ENCODE data around the gene BIN2.
A peak's percentile ranks its signal among the peaks of the same experiment; 100 is the strongest.
"Not testable (repeated sequence)": the region's sequence is repeated elsewhere in the genome, so short reads cannot be mapped to it uniquely, and the experiment has no call there.

BIN2 gene

DNA sequence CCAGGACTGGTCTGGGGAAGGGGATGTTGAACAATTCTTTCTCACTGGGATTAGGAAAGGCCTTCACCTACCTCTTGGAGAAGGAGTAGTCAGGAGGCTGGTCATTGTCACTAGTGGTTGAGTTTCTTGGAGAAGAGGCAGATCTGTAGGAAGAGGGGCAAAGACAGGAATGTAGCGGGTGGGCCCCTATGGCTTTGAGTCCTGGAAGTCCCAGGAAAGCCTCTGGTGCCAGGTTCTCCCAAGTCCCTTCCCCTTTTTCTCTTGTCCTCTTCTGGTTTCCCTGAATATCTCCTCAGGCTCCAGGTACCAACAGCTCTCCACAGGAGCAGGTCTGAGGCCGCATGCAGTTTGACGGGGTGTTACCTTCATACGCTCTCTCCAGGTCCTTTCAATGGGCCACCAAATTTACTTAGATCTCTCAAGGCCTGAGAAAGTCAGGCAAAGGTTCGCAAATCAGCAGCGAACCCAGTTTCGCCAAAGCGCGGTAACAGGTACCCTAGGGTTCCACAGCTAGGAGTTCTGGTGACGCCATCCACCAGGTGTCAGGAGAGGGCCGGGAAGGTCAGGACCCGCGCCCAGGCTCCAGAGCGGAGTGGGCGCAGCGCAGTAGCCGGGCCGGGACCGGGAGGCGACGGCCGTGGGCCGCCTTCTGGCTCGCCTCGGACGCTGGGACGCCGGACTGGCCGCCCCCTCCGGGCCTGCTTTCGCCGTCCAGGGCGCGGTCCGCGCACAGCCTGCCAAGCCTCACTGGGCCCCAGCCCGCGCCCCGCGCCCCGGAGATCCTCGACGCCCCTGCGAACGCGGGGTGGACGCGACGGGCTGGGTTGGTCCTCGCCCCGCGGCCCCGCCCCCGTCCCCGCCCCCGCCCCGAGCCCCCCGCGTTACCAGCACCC lies 54.6 kb downstream of the BIN2 start:
- Histone ChIP-seq H3K4me3 (ENCODE audit: low read depth, low read length) (peak overlapping the region; percentile 63), H3K9ac (ENCODE audit: low read depth, low read length) (peak overlapping the region; percentile 24)

DNA sequence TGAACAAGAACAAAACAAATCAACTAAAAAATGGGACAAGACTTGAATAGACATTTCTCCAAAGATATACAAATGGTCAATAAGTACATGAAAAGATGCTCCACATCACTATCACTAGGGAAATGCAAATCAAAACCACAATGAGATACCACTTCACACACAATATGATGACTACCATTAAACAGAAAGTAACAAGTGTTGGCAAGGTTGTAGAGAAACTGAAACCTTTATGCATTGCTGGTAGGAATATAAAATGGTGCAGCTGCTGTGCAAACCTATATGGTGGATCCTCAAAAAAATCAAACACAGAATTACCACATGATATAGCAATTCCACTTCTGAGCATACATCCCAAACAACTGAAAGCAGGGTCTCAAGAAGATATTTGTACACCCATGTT lies 59.0 kb downstream of the BIN2 start:
- Histone ChIP-seq H3K36me3 (ENCODE audit: control insufficient read depth, insufficient read depth, low read length) (no peaks in the 10 kb centered on the region), H3K9me3 (ENCODE audit: control insufficient read depth, insufficient read depth, low read length) (no peaks in the 10 kb centered on the region), H3K4me3 (ENCODE audit: low read depth, low read length) (no peak overlapping the region), H3K4me1 (ENCODE audit: control insufficient read depth, insufficient read depth, low read length) (peaks cover 8% of the 10 kb centered on the region), H3K9ac (ENCODE audit: low read depth, low read length) (no peak overlapping the region), H3K27me3 (ENCODE audit: control insufficient read depth, insufficient read depth, low read length) (peaks cover 4% of the 10 kb centered on the region)

More for the DNA sequence above, 54.6 kb downstream of the BIN2 start:
- Histone ChIP-seq H3K9me3 (ENCODE audit: control insufficient read depth, insufficient read depth, low read length) (no peaks in the 10 kb centered on the region), H3K4me1 (ENCODE audit: control insufficient read depth, insufficient read depth, low read length) (peaks cover 8% of the 10 kb centered on the region), H3K36me3 (ENCODE audit: control insufficient read depth, insufficient read depth, low read length) (no peaks in the 10 kb centered on the region), H3K27me3 (ENCODE audit: control insufficient read depth, insufficient read depth, low read length) (peaks cover 15% of the 10 kb centered on the region)

DNA sequence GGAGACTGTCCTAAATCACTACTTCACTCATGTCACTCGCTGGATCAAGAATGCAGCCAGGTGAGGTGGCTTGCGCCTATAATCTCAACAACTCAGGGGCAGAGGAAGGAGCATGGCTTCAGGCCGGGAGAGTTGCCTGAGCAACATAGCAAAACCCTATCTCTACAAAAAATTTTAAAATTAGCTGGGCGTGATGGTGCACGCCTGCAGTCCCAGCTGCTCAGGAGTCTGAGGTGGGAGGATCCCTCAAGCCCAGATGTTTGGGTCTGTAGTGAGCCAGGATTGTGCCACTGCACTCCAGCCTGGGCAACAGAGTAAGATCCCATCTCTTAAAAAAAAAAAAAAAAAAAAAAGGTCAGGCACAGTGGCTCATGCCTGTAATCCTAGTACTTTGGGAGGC lies 59.7 kb downstream of the BIN2 start:
- H3K9ac ChIP-seq (ENCODE audit: low read depth, low read length), result no peak overlapping the region
- H3K27me3 ChIP-seq (ENCODE audit: control insufficient read depth, insufficient read depth, low read length), result peaks cover 4% of the 10 kb centered on the region
- no peak overlapping the region for H3K4me3 ChIP-seq (ENCODE audit: low read depth, low read length)
- H3K9me3 ChIP-seq (ENCODE audit: control insufficient read depth, insufficient read depth, low read length), result no peaks in the 10 kb centered on the region
- H3K4me1 ChIP-seq (ENCODE audit: control insufficient read depth, insufficient read depth, low read length), result peaks cover 7% of the 10 kb centered on the region
- no peaks in the 10 kb centered on the region for H3K36me3 ChIP-seq (ENCODE audit: control insufficient read depth, insufficient read depth, low read length)

DNA sequence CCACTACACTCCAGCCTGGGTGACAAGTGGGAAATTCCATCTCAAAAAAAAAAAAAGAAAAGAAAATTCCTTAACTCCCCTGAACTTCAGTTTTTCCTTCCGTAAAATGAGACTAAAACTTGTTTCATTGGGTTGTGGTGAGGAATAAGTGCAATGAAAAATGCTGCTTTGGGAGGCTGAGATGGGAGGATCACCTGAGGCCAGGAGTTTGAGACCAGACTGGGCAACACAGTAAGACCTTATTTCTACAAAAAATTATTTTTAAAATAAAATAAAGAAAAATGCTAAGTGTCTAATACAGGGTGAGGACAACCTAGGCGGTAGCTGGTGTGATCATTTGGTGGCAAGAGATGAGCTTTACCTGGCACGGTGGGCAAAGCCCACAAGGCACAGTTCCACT lies 60.6 kb downstream of the BIN2 start:
- H3K9me3 ChIP-seq (ENCODE audit: control insufficient read depth, insufficient read depth, low read length), result no peaks in the 10 kb centered on the region
- no peaks in the 10 kb centered on the region for H3K36me3 ChIP-seq (ENCODE audit: control insufficient read depth, insufficient read depth, low read length)
- H3K9ac ChIP-seq (ENCODE audit: low read depth, low read length), result no peak overlapping the region
- H3K4me1 ChIP-seq (ENCODE audit: control insufficient read depth, insufficient read depth, low read length), result peaks cover 3% of the 10 kb centered on the region
- no peak overlapping the region for H3K4me3 ChIP-seq (ENCODE audit: low read depth, low read length)
- H3K27me3 ChIP-seq (ENCODE audit: control insufficient read depth, insufficient read depth, low read length), result no peaks in the 10 kb centered on the region

DNA sequence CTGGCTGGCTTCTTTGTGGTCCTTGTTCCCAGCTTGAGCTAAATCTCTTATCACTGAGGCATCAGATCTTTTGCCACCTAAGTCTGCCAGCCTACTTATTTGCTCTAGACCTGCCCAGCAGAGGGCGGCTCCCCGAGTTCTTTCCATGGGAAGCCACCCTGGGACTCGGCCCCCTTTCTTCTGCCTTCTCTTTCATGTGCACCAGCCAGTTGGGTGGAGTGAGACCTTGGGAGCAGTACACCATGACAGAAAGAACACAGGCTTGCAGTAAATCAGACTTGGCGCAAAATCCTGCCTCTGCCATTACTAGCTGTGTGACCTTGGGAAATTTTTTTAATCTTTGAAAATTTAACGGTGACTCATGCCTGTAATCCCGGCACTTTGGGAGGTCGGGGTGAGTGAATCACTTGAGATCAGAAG lies 61.2 kb downstream of the BIN2 start:
- Histone ChIP-seq H3K27me3 (ENCODE audit: control insufficient read depth, insufficient read depth, low read length) (no peaks in the 10 kb centered on the region), H3K9ac (ENCODE audit: low read depth, low read length) (no peak overlapping the region), H3K4me1 (ENCODE audit: control insufficient read depth, insufficient read depth, low read length) (peaks cover 3% of the 10 kb centered on the region), H3K4me3 (ENCODE audit: low read depth, low read length) (no peak overlapping the region), H3K9me3 (ENCODE audit: control insufficient read depth, insufficient read depth, low read length) (no peaks in the 10 kb centered on the region), H3K36me3 (ENCODE audit: control insufficient read depth, insufficient read depth, low read length) (no peaks in the 10 kb centered on the region)

DNA sequence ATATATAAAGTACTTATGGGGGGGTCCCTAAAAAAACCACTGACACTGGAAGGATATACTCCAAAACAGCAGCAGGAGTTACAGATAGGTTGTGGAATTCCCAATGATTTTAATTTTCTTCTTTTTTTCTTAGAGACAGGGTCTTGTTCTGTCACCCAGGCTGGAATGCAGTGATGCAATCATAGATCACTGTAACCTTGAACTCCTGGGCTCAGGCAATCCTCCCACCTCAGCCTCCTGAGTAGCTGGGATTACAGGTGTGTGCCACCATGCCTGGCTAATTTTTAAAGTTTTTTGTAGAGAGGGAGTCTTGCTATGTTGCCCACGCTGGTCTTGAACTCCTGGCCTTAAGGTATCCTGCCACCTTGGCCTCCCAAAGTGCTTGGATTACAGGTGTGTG lies 64.4 kb downstream of the BIN2 start:
- not testable (repeated sequence) for H3K9ac ChIP-seq (ENCODE audit: low read depth, low read length); H3K4me1 ChIP-seq (ENCODE audit: control insufficient read depth, insufficient read depth, low read length); H3K9me3 ChIP-seq (ENCODE audit: control insufficient read depth, insufficient read depth, low read length); H3K36me3 ChIP-seq (ENCODE audit: control insufficient read depth, insufficient read depth, low read length); H3K4me3 ChIP-seq (ENCODE audit: low read depth, low read length); H3K27me3 ChIP-seq (ENCODE audit: control insufficient read depth, insufficient read depth, low read length)

DNA sequence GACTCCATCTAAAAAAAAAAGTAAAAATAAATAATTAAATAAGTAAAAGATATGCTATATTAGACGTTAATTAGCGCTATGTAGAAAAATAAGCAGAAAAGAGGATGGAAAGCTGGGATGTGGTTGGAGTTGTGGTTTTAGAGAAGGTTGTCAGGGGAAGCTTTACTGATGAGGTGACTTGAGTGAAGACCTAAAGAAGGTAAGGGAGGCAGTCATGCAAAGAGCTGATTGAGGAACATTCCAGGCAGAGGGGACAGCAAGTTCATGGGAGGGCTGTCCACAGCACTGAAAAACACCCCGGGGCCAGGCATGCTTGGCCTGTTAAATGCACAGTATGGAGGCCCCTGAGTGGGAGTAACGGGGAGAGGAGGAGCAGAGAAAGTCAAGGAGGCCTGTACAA lies 69.4 kb downstream of the BIN2 start:
- Histone ChIP-seq H3K4me3 (ENCODE audit: low read depth, low read length) (no peak overlapping the region), H3K9ac (ENCODE audit: low read depth, low read length) (no peak overlapping the region), H3K9me3 (ENCODE audit: control insufficient read depth, insufficient read depth, low read length) (no peaks in the 10 kb centered on the region), H3K27me3 (ENCODE audit: control insufficient read depth, insufficient read depth, low read length) (no peaks in the 10 kb centered on the region), H3K36me3 (ENCODE audit: control insufficient read depth, insufficient read depth, low read length) (no peaks in the 10 kb centered on the region), H3K4me1 (ENCODE audit: control insufficient read depth, insufficient read depth, low read length) (peaks cover 2% of the 10 kb centered on the region)

DNA sequence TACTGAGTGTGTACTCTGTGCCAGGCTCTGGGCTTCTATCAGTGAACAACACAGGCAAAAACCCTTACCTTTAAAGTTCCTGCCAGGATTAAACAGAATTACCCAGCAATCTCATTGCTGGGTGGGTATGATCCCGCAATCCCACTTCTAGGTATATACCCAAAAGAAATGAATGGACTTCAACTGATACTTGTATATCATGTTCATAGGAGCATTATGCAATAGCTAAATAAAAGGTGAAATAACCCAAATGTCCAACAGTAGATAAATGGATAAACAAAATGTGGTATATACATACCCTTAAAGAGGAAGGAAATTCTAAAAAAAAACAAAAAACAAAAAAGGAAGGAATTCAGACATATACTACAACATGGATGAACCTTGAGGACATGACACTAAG lies 70.7 kb downstream of the BIN2 start:
- H3K9ac ChIP-seq (ENCODE audit: low read depth, low read length), result no peak overlapping the region
- H3K36me3 ChIP-seq (ENCODE audit: control insufficient read depth, insufficient read depth, low read length), result no peaks in the 10 kb centered on the region
- H3K27me3 ChIP-seq (ENCODE audit: control insufficient read depth, insufficient read depth, low read length), result no peaks in the 10 kb centered on the region
- H3K4me3 ChIP-seq (ENCODE audit: low read depth, low read length), result no peak overlapping the region
- peaks cover 5% of the 10 kb centered on the region for H3K4me1 ChIP-seq (ENCODE audit: control insufficient read depth, insufficient read depth, low read length)
- no peaks in the 10 kb centered on the region for H3K9me3 ChIP-seq (ENCODE audit: control insufficient read depth, insufficient read depth, low read length)

DNA sequence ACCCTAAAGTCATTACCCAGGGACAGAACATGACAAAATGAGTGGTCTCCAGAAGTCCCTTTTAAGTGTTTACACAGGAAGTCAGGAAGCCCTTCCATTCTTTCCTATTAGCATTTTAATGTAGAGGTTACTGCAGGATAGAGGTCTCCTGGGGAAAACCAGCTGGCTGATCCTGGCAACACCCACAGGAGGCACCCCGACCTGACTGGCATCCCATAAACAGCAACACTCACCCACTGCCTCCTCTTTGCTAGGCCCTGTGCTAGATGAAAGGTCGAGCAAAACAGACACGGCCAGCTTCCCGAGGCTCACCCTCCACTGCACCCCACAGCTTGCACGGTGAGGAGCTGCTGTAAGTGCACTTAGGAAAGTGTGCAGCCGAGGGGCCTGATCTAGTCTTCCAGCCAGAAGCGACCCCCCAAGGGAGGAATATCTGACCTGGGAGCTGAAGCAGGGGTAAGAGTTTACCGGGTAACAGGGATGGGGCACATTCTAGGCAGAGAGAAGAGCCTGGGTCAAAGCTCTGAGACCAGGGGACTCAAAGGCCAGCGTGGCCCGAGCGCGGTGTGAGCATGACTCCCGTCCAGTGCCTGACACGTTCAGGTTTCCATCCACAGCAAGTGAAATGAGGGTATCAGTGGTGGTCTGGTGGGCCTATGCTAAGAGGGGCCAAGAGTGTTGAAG lies 76.3 kb downstream of the BIN2 start:
- Histone ChIP-seq H3K9me3 (ENCODE audit: control insufficient read depth, insufficient read depth, low read length) (no peaks in the 10 kb centered on the region), H3K27me3 (ENCODE audit: control insufficient read depth, insufficient read depth, low read length) (no peaks in the 10 kb centered on the region), H3K4me1 (ENCODE audit: control insufficient read depth, insufficient read depth, low read length) (peaks cover 18% of the 10 kb centered on the region), H3K36me3 (ENCODE audit: control insufficient read depth, insufficient read depth, low read length) (peaks cover 7% of the 10 kb centered on the region), H3K9ac (ENCODE audit: low read depth, low read length) (no peak overlapping the region), H3K4me3 (ENCODE audit: low read depth, low read length) (no peak overlapping the region)

DNA sequence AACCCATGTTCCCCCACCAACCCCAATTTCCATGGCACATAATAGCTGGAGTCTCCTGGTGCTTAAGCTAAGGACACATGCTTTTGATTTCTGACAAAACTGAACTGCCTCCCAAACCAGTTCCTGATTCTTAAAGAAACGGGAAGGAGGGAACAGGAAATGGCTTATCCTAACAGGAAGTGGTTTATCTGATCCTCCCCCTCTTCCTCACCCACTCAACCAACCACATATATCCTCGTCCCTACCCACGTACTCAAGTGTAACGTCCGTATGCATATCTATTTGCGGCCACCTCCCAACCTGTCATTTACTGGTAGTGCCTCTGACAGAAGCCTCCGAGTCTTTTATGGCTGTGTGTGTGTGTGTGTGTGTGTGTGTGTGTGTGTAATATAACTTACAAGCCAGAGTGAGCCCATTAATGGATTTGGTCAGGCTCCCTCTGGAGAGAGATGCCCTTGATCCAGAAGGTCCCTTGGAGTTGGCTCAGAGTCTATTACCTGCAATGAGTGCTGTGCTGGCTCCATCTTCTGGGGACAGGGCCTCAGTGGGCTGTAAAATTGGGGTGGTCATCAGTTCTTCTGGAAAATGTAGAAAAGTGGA lies 77.6 kb downstream of the BIN2 start:
- H3K36me3 ChIP-seq (ENCODE audit: control insufficient read depth, insufficient read depth, low read length), result peaks cover 15% of the 10 kb centered on the region
- no peak overlapping the region for H3K9ac ChIP-seq (ENCODE audit: low read depth, low read length)
- no peak overlapping the region for H3K4me3 ChIP-seq (ENCODE audit: low read depth, low read length)
- peaks cover 18% of the 10 kb centered on the region for H3K4me1 ChIP-seq (ENCODE audit: control insufficient read depth, insufficient read depth, low read length)
- no peaks in the 10 kb centered on the region for H3K9me3 ChIP-seq (ENCODE audit: control insufficient read depth, insufficient read depth, low read length)
- H3K27me3 ChIP-seq (ENCODE audit: control insufficient read depth, insufficient read depth, low read length), result no peaks in the 10 kb centered on the region

DNA sequence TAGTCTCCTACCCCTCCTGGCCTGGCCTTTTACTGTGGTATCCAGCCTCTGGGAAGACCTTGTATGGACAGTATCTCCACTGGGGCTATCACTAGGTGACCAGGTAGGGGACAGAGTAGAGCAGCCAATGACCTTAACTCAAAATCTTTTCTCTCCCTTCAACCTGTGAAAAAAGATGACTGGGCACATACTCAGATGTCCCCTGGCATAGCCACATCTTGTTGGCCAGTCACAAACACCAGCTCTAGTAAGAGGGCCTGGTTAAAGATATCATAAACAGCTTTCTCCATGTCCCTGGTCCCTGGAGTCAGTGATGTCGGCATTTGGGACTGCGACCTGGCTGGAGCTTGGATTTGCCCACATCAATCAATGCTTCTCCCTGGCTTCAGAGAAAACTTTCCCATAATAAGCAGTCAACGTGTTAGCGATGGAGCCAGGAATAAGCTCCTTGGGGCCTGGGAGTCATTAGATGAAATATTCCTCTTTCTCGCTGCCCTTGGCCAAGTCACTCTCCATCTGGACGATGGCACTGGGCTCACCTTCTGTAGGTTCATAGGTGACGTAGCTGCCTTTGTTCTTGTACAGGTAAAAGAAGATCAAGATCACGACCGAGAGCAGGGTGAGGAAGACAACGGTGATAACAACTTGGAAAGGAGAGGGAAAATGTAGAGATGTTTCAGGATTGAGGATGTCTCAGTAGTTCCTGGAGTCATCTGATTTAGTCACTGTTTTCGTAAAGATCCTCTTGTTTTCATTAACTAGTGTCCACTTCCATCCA lies 78.3 kb downstream of the BIN2 start:
- Histone ChIP-seq H3K4me1 (ENCODE audit: control insufficient read depth, insufficient read depth, low read length) (peaks cover 18% of the 10 kb centered on the region), H3K9me3 (ENCODE audit: control insufficient read depth, insufficient read depth, low read length) (no peaks in the 10 kb centered on the region), H3K36me3 (ENCODE audit: control insufficient read depth, insufficient read depth, low read length) (peaks cover 21% of the 10 kb centered on the region), H3K4me3 (ENCODE audit: low read depth, low read length) (no peak overlapping the region), H3K9ac (ENCODE audit: low read depth, low read length) (no peak overlapping the region), H3K27me3 (ENCODE audit: control insufficient read depth, insufficient read depth, low read length) (no peaks in the 10 kb centered on the region)

Data from iPS-15b (cell line).